ENCODE measurements around the gene MIF. TPM values are rescaled to one million over a fixed set of nuclear protein-coding genes. Genes with fewer than 3 reads are reported as not detected.

MIF gene
- total RNA-seq, 4 donors from 2014 or later = 342 to 807 (median 472) TPM

- Histone ChIP-seq H3K27me3 (no peaks in the 10 kb centered on the region), H3K36me3 (peaks cover 9 to 11% of the 10 kb centered on the region in 2 donors), H3K4me3 (replicated peaks in 1 of 3) (peak overlapping the region; percentile 46 to 92 (median 57)), H3K9me3 (no peaks in the 10 kb centered on the region), H3K4me1 (peaks cover 13 to 29% of the 10 kb centered on the region in 2 donors), H3K27ac (peak overlapping the region; percentile 94 to 98 (median 96))
- DNase-seq = no peak
- 20 to 28% methylated on average over 11 of the region's 11 CpGs for WGBS, 2 donors
- TF ChIP-seq CTCF (IDR thresholded peaks at IDR 0.05) = no peak
- TF ChIP-seq POLR2A (IDR thresholded peaks at IDR 0.05) = no peak
- intact Hi-C loops (cut with DNase I) = no loop called here
Measured at GRCh38 chr22:23893121-23893944, 850 bp upstream of the MIF start.

- no peaks in the 10 kb centered on the region for H3K27me3 ChIP-seq
- H3K4me1 ChIP-seq = peaks cover 13 to 30% of the 10 kb centered on the region in 2 donors
- DNase-seq = peak; percentile 90 to 96
- H3K36me3 ChIP-seq = peaks cover 9 to 11% of the 10 kb centered on the region in 2 donors
- peak overlapping the region; percentile 46 to 92 (median 57) for H3K4me3 ChIP-seq (replicated peaks in 1 of 3)
- TF ChIP-seq POLR2A (IDR thresholded peaks at IDR 0.05) = no peak
- TF ChIP-seq CTCF (IDR thresholded peaks at IDR 0.05) = peak in 5 of 6 experiments; percentile 18 to 45 (median 34)
- H3K9me3 ChIP-seq = no peaks in the 10 kb centered on the region
- WGBS, 2 donors = 3% methylated on average over 19 to 35 of the region's 79 CpGs
- peak overlapping the region; percentile 94 to 98 (median 96) for H3K27ac ChIP-seq
- intact Hi-C loops (cut with DNase I) = no loop called here
Measured at GRCh38 chr22:23894710-23895598, 771 bp downstream of the MIF start.

- H3K4me3 ChIP-seq (replicated peaks in 1 of 3) = peak overlapping the region in 1 of 3 donors; percentile 57
- no peak for TF ChIP-seq POLR2A (IDR thresholded peaks at IDR 0.05)
- no peak for TF ChIP-seq CTCF (IDR thresholded peaks at IDR 0.05)
- DNase-seq = no peak
- peak overlapping the region in 2 of 3 donors; percentile 94 to 98 for H3K27ac ChIP-seq
- no peaks in the 10 kb centered on the region for H3K9me3 ChIP-seq
- intact Hi-C loops (cut with DNase I) = no loop called here
- peaks cover 13 to 30% of the 10 kb centered on the region in 2 donors for H3K4me1 ChIP-seq
- no peaks in the 10 kb centered on the region for H3K27me3 ChIP-seq
- WGBS, 2 donors = 84 to 91% methylated on average over 11 to 16 of the region's 16 CpGs
- peaks cover 9 to 11% of the 10 kb centered on the region in 2 donors for H3K36me3 ChIP-seq
Measured at GRCh38 chr22:23895599-23896144, 1.5 kb downstream of the MIF start.

GRCh38 chr22:23896166-23896522 is 2.0 kb downstream of the MIF start:
- 90 to 97% methylated on average over 5 of the region's 5 CpGs for WGBS, 2 donors
- intact Hi-C loops (cut with DNase I) = no loop called here
- DNase-seq = no peak
- H3K4me1 ChIP-seq = peaks cover 13 to 30% of the 10 kb centered on the region in 2 donors
- H3K36me3 ChIP-seq = peaks cover 9 to 11% of the 10 kb centered on the region in 2 donors
- no peak overlapping the region for H3K27ac ChIP-seq
- H3K27me3 ChIP-seq = no peaks in the 10 kb centered on the region
- TF ChIP-seq CTCF (IDR thresholded peaks at IDR 0.05) (no peak), POLR2A (IDR thresholded peaks at IDR 0.05) (no peak)
- no peaks in the 10 kb centered on the region for H3K9me3 ChIP-seq
- no peak overlapping the region for H3K4me3 ChIP-seq (replicated peaks in 1 of 3)

All from thyroid gland (tissue), 4 donors.